Measurements from ENCODE around the gene EXOC4. TPM values are rescaled to one million over a fixed set of nuclear protein-coding genes. Genes with fewer than 3 reads are reported as not detected.

The EXOC4 gene
- total RNA-seq, 3 donors from 2014 or later = 63.9 to 90.2 (median 89.5) TPM

- H3K4me3 ChIP-seq = no peak overlapping the region
- H3K9me3 ChIP-seq = no peaks in the 10 kb centered on the region
- no peak for TF ChIP-seq CTCF (IDR thresholded peaks at IDR 0.05)
- DNase-seq (no peak), ATAC-seq (peak; percentile 88)
- no peaks in the 10 kb centered on the region for H3K4me1 ChIP-seq (ENCODE audit: low read depth)
- intact Hi-C loops (cut with DNase I, micrococcal nuclease) = no loop called here
- H3K36me3 ChIP-seq (ENCODE audit: low read depth) = no peaks in the 10 kb centered on the region
Observed at GRCh38 chr7:133688483-133689239, 435.8 kb downstream of the EXOC4 start.

GRCh38 chr7:133690740-133691139 lies 437.9 kb downstream of the EXOC4 start:
- H3K4me1 ChIP-seq (ENCODE audit: low read depth) = no peaks in the 10 kb centered on the region
- H3K9me3 ChIP-seq = no peaks in the 10 kb centered on the region
- H3K36me3 ChIP-seq (ENCODE audit: low read depth) = no peaks in the 10 kb centered on the region
- no peak for TF ChIP-seq CTCF (IDR thresholded peaks at IDR 0.05)
- no peak for DNase-seq
- intact Hi-C loops (cut with DNase I, micrococcal nuclease) = no loop called here
- ATAC-seq = no peak
- H3K4me3 ChIP-seq = no peak overlapping the region

GRCh38 chr7:133691727-133692610 lies 439.1 kb downstream of the EXOC4 start:
- ATAC-seq = no peak
- TF ChIP-seq CTCF (IDR thresholded peaks at IDR 0.05) = no peak

GRCh38 chr7:133693281-133693680 lies 440.4 kb downstream of the EXOC4 start:
- DNase-seq = no peak
- no peak for TF ChIP-seq CTCF (IDR thresholded peaks at IDR 0.05)
- no peak for ATAC-seq
- no peak overlapping the region for H3K4me3 ChIP-seq
- peaks cover 2% of the 10 kb centered on the region for H3K4me1 ChIP-seq (ENCODE audit: low read depth)
- H3K9me3 ChIP-seq = no peaks in the 10 kb centered on the region
- no peaks in the 10 kb centered on the region for H3K36me3 ChIP-seq (ENCODE audit: low read depth)
- intact Hi-C loops (cut with DNase I, micrococcal nuclease) = no loop called here

More at GRCh38 chr7:133691727-133692610, 439.1 kb downstream of the EXOC4 start:
- H3K36me3 ChIP-seq (ENCODE audit: low read depth) = no peaks in the 10 kb centered on the region
- H3K9me3 ChIP-seq = no peaks in the 10 kb centered on the region
- intact Hi-C loops (cut with DNase I, micrococcal nuclease) = no loop called here
- DNase-seq = no peak
- H3K4me1 ChIP-seq (ENCODE audit: low read depth) = peaks cover 2% of the 10 kb centered on the region
- H3K4me3 ChIP-seq = no peak overlapping the region

- Histone ChIP-seq H3K4me1 (ENCODE audit: low read depth) (peaks cover 2% of the 10 kb centered on the region), H3K4me3 (no peak overlapping the region), H3K36me3 (ENCODE audit: low read depth) (no peaks in the 10 kb centered on the region), H3K9me3 (no peaks in the 10 kb centered on the region)
- TF ChIP-seq CTCF (IDR thresholded peaks at IDR 0.05) = no peak
- ATAC-seq = no peak
- intact Hi-C loops (cut with DNase I, micrococcal nuclease) = no loop called here
- DNase-seq = no peak
Observed at GRCh38 chr7:133696056-133696455, 443.2 kb downstream of the EXOC4 start.

All from mucosa of descending colon (tissue), 3 donors.